Measurements from ENCODE around the gene SPRR2G.
"Not testable (repeated sequence)": the region's sequence is repeated elsewhere in the genome, so short reads cannot be mapped to it uniquely, and the experiment has no call there.

GRCh38 chr1:153112454-153112853 is 38.2 kb downstream of the SPRR2G start:
- not testable (repeated sequence) for TF ChIP-seq CTCF, POLR2A (IDR thresholded peaks at IDR 0.05)
